Neuronal stem cell (in vitro differentiated cells): ENCODE measurements around the gene XCL2.

ENCODE experiments used
- DNase-seq: peaks from one replicate; pipeline ENCODE4 v3.0.0-alpha.2; 2013; ENCODE audit warnings: low spot score
- H2AFZ ChIP-seq: one replicate; pipeline ENCODE4 v1.6.1; 2013; ENCODE audit warnings: mild to moderate bottlenecking, low read length, inconsistent platforms
- H2AK5ac ChIP-seq: 2 replicates; pipeline ENCODE4 v1.6.1; 2013; ENCODE audit warnings: low read depth, mild to moderate bottlenecking, inconsistent platforms, low read length, moderate library complexity, mixed read lengths
- H2BK120ac ChIP-seq: 2 replicates; pipeline ENCODE4 v1.6.1; 2013; ENCODE audit warnings: low read depth, mild to moderate bottlenecking, inconsistent platforms, low read length, moderate library complexity, mixed read lengths
- H2BK12ac ChIP-seq: one replicate; pipeline ENCODE4 v1.6.1; 2013; ENCODE audit warnings: low read length, inconsistent platforms
- H2BK15ac ChIP-seq: 2 replicates; pipeline ENCODE4 v1.6.1; 2013; ENCODE audit warnings: mild to moderate bottlenecking, low read length, inconsistent platforms, mixed read lengths
- H2BK5ac ChIP-seq: one replicate; pipeline ENCODE4 v1.6.1; 2013; ENCODE audit warnings: inconsistent platforms, mild to moderate bottlenecking, low read length, moderate library complexity
- H3K14ac ChIP-seq: one replicate; pipeline ENCODE4 v1.6.1; 2013; ENCODE audit warnings: low read length, inconsistent platforms
- H3K18ac ChIP-seq: 2 replicates; pipeline ENCODE4 v1.6.1; 2013; ENCODE audit warnings: low read length, inconsistent platforms
- H3K23ac ChIP-seq: 2 replicates; pipeline ENCODE4 v1.6.1; 2013; ENCODE audit warnings: low read depth, mild to moderate bottlenecking, mixed read lengths, low read length, inconsistent platforms; ENCODE audit not compliant: poor library complexity
- H3K27ac ChIP-seq: replicated peaks from 3 replicates; pipeline ENCODE4 v1.5.1; 2013; ENCODE audit warnings: low read length, inconsistent platforms
- H3K27me3 ChIP-seq, 3 experiments: 2 replicates each; pipeline ENCODE4 v1.6.1; 2013; ENCODE audit warnings: low read length in 3 of 3, mild to moderate bottlenecking in 2 of 3, inconsistent platforms in 1 of 3, low read depth in 1 of 3, mixed read lengths in 1 of 3, moderate library complexity in 1 of 3; ENCODE audit not compliant: control insufficient read depth in 3 of 3, insufficient read depth in 3 of 3
- H3K36me3 ChIP-seq, 2 donors: replicated peaks in 1 of 2; 2 replicates each; pipeline ENCODE4 v1.6.1; 2013; ENCODE audit warnings: low read length in 2 of 2; ENCODE audit not compliant: control insufficient read depth in 2 of 2, insufficient read depth in 2 of 2
- H3K4ac ChIP-seq: 2 replicates; pipeline ENCODE4 v1.6.1; 2013; ENCODE audit warnings: inconsistent platforms, mild to moderate bottlenecking, low read length, moderate library complexity
- H3K4me1 ChIP-seq, 2 donors: 1 replicate in 1 of 2; 2 replicates in 1 of 2; pipeline ENCODE4 v1.6.1; 2013; ENCODE audit warnings: low read length in 2 of 2, low read depth in 1 of 2; ENCODE audit not compliant: control insufficient read depth in 2 of 2, insufficient read depth in 1 of 2
- H3K4me2 ChIP-seq: one replicate; pipeline ENCODE4 v1.6.1; 2013; ENCODE audit warnings: mild to moderate bottlenecking, low read length, inconsistent platforms; ENCODE audit not compliant: insufficient read depth, poor library complexity, severe bottlenecking
- H3K4me3 ChIP-seq, 2 donors: 2 replicates each; pipeline ENCODE4 v1.5.1; 2013; ENCODE audit warnings: low read length in 2 of 2, mild to moderate bottlenecking in 2 of 2, inconsistent platforms in 1 of 2, moderate library complexity in 1 of 2
- H3K79me1 ChIP-seq: one replicate; pipeline ENCODE4 v1.6.1; 2013; ENCODE audit warnings: low read depth, mild to moderate bottlenecking, inconsistent platforms, low read length, moderate library complexity
- H3K9ac ChIP-seq: one replicate; pipeline ENCODE4 v1.6.1; 2013; ENCODE audit warnings: mild to moderate bottlenecking, low read depth, low read length, inconsistent platforms; ENCODE audit not compliant: poor library complexity
- H3K9me3 ChIP-seq, 2 donors: replicated peaks in 1 of 2; 2 replicates each; pipeline versions ENCODE3 to v1.6.1; 2013; ENCODE audit warnings: low read length in 2 of 2, mild to moderate bottlenecking in 2 of 2, inconsistent platforms in 1 of 2, low read depth in 1 of 2, mixed read lengths in 1 of 2, moderate library complexity in 1 of 2; ENCODE audit not compliant: control insufficient read depth in 2 of 2, insufficient read depth in 1 of 2
- H4K8ac ChIP-seq: one replicate; pipeline ENCODE4 v1.6.1; 2013; ENCODE audit warnings: low read depth, mild to moderate bottlenecking, inconsistent platforms, low read length, moderate library complexity
- H4K91ac ChIP-seq: one replicate; pipeline ENCODE4 v1.6.1; 2013; ENCODE audit warnings: low read length, low read depth, mild to moderate bottlenecking, inconsistent platforms; ENCODE audit not compliant: poor library complexity
- WGBS, 2 donors: extraction: QIAGEN DNeasy Blood & Tissue Kit; methylation state at CpG; one replicate each; pipeline ENCODE4 v1.1.7; 2013; ENCODE audit warnings: missing lambda C conversion rate in 2 of 2, mixed read lengths in 1 of 2; ENCODE audit not compliant: insufficient read length in 2 of 2, insufficient replicate concordance in 1 of 2; ENCODE audit errors: extremely low coverage in 2 of 2; 5-methylcytosine and 5-hydroxymethylcytosine counted together

Gene XCL2

DNA sequence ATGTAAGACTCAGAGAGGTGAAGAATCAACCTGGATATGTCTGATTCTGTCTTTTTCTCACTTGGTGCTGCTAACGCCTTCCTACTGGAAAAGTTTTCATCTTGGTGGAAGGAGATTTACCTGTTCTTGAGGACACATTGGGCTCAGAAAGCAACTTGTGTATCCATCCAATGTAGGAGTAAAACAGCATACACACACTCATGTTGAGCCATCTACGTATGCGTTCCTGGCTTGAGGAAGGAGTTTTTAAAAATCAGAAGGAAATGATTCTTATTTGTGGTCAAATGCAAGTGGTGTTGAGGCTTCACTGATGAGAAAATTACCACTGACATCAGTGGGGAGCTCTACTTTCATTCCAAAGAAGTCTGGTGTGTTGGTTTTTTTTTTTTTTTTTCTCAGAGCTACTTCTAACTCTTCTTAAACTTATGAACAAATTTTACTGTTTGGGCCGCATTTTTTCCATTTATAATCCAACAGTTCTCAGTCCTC lies 25.6 kb downstream of the XCL2 start:
- Histone ChIP-seq H2AK5ac (no peak overlapping the region), H3K9ac (no peak overlapping the region), H4K8ac (no peak overlapping the region), H3K23ac (no peak overlapping the region), H2AFZ (no peak overlapping the region), H4K91ac (no peak overlapping the region), H3K4me1 (peaks cover 0 to 9% of the 10 kb centered on the region in 2 donors), H2BK120ac (no peak overlapping the region), H2BK15ac (no peak overlapping the region), H2BK5ac (no peak overlapping the region), H3K4me3 (no peak overlapping the region), H3K14ac (no peak overlapping the region), H3K36me3 (no peaks in the 10 kb centered on the region), H3K79me1 (no peaks in the 10 kb centered on the region), H3K27ac (no peak overlapping the region), H3K27me3 (no peaks in the 10 kb centered on the region), H3K18ac (no peak overlapping the region), H2BK12ac (no peak overlapping the region), H3K9me3 (no peaks in the 10 kb centered on the region), H3K4ac (no peak overlapping the region), H3K4me2 (no peak overlapping the region)
- no peak for DNase-seq
- no CpG with 5 or more reads among the region's 4 CpGs for WGBS, 2 donors

DNA sequence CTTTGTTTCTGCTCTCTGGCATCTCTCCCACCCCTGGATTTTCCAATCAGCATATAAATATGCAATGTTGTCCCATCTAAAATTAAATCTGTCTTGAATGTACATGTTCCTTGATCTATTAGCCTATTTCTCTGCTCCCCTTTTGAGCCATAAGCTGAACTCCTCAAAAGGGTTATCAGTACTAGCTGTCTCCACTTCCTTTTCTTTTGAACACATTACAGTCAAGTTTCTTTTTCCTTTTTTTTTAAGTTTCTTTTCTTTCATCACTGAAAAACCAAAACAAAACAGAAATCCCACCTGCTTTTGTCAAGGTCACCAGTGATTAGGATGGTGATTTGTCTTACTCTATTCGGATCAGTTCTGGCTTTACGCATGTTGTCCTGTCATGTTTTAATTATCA lies 29.3 kb downstream of the XCL2 start:
- no peak for DNase-seq
- Histone ChIP-seq H3K4me3 (no peak overlapping the region), H2BK5ac (no peak overlapping the region), H2BK15ac (no peak overlapping the region), H3K14ac (no peak overlapping the region), H3K36me3 (no peaks in the 10 kb centered on the region), H3K79me1 (no peaks in the 10 kb centered on the region), H2AK5ac (no peak overlapping the region), H2BK120ac (no peak overlapping the region), H3K9ac (no peak overlapping the region), H3K23ac (no peak overlapping the region), H4K91ac (no peak overlapping the region), H3K27me3 (no peaks in the 10 kb centered on the region), H3K27ac (no peak overlapping the region), H2AFZ (no peak overlapping the region), H3K4ac (no peak overlapping the region), H2BK12ac (no peak overlapping the region), H3K9me3 (no peaks in the 10 kb centered on the region), H3K4me1 (peaks cover 0 to 7% of the 10 kb centered on the region in 2 donors), H3K18ac (no peak overlapping the region), H3K4me2 (no peak overlapping the region), H4K8ac (no peak overlapping the region)
- WGBS, 2 donors = no CpG with 5 or more reads among the region's 2 CpGs

DNA sequence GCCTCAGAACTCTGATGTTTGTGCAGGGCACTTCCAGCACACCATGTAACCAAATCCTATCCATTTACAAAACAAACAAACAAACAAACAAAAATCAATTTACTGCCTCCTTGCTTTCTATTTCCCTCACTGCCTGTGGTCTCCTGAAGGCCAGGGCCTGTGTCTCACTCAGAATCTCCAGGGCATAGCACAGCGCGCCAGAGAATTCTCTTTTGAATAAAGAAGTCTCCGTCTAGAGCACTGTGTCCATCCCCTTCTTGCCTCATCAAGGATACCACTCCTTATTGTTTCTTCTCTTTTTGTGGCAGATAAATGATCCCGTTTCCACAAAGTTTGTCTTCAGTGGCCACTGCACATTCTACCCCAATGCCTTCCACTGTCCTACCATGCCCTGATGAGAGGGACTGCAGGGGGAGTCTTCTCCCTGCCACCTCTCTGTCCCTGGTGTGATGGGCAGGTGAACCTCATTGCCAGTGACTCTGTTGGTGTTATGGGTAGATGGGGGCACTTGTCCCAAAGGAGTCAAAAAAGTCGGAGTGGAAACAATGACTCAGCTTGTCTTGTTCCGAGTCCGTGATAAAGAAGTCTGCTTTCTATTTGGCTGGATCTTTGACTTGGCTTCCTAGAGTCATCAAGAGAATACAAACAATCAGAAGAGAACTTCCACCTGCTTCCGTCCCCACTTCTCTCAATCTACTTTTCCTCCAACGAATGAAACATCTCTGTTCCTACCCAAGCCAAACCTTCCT lies 30.0 kb downstream of the XCL2 start:
- H3K18ac ChIP-seq = no peak overlapping the region
- no peak overlapping the region for H3K14ac ChIP-seq
- DNase-seq = no peak
- no peak overlapping the region for H3K9ac ChIP-seq
- H3K27me3 ChIP-seq = no peaks in the 10 kb centered on the region
- WGBS, 2 donors = no CpG with 5 or more reads among the region's 9 CpGs
- H4K91ac ChIP-seq = no peak overlapping the region
- H2BK120ac ChIP-seq = no peak overlapping the region
- H2BK12ac ChIP-seq = no peak overlapping the region
- no peak overlapping the region for H2BK5ac ChIP-seq
- peaks cover 0 to 8% of the 10 kb centered on the region in 2 donors for H3K4me1 ChIP-seq
- H2AFZ ChIP-seq = no peak overlapping the region
- no peaks in the 10 kb centered on the region for H3K36me3 ChIP-seq
- no peak overlapping the region for H2AK5ac ChIP-seq
- H3K4me3 ChIP-seq = no peak overlapping the region
- no peaks in the 10 kb centered on the region for H3K9me3 ChIP-seq
- no peak overlapping the region for H3K4me2 ChIP-seq
- H3K23ac ChIP-seq = peak overlapping the region; percentile 57
- H4K8ac ChIP-seq = no peak overlapping the region
- no peak overlapping the region for H3K4ac ChIP-seq
- no peak overlapping the region for H3K27ac ChIP-seq
- H3K79me1 ChIP-seq = no peaks in the 10 kb centered on the region
- H2BK15ac ChIP-seq = no peak overlapping the region

DNA sequence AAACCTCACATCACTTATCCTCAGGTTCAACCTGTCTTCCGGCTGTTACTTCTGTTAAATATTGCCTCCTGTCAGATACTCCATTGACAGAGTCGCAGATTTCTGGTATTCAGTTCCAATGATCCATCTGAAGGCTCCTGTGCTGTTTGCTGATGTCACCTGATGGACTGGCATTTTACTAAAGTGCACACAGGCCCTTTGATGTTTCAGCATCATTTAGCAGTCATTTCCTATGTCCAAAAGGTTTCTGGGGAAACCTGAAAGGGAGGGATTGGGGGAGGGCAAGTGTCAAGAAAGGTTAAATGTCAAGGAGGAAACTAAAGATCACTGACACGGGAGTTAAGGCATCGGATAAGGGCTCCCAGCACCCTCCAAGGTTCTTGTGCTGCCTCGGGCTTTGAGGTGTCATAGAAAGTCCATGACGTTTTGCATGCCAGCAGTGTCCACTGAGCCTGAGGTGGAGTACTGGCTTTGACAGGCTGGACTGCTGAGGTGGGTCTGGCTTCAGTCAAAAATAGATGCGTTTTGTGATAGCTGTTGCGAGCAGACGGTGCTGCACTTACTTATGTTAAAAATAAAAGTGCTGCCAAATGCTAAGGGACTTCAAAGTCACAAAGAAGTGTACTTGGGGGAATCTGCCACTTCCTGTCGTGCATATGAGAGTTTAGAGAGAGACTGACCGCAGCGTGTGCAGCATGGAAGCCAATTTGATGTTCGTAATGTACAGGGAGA lies 30.8 kb downstream of the XCL2 start:
- Histone ChIP-seq H2AFZ (no peak overlapping the region), H3K14ac (no peak overlapping the region), H3K4me3 (no peak overlapping the region), H3K27ac (no peak overlapping the region), H2AK5ac (no peak overlapping the region), H2BK15ac (no peak overlapping the region), H4K8ac (no peak overlapping the region), H3K9me3 (no peaks in the 10 kb centered on the region), H2BK5ac (no peak overlapping the region), H3K79me1 (no peaks in the 10 kb centered on the region), H3K27me3 (no peaks in the 10 kb centered on the region), H3K23ac (no peak overlapping the region), H2BK12ac (no peak overlapping the region), H3K4me2 (no peak overlapping the region), H3K36me3 (no peaks in the 10 kb centered on the region), H2BK120ac (no peak overlapping the region), H3K4ac (no peak overlapping the region), H3K18ac (no peak overlapping the region), H3K9ac (no peak overlapping the region), H3K4me1 (peaks cover 0 to 8% of the 10 kb centered on the region in 2 donors), H4K91ac (peak overlapping the region; percentile 93)
- no peak for DNase-seq
- WGBS, 2 donors = no CpG with 5 or more reads among the region's 13 CpGs
